ENCODE results near the gene GBP3.

The GBP3 gene, protein sequence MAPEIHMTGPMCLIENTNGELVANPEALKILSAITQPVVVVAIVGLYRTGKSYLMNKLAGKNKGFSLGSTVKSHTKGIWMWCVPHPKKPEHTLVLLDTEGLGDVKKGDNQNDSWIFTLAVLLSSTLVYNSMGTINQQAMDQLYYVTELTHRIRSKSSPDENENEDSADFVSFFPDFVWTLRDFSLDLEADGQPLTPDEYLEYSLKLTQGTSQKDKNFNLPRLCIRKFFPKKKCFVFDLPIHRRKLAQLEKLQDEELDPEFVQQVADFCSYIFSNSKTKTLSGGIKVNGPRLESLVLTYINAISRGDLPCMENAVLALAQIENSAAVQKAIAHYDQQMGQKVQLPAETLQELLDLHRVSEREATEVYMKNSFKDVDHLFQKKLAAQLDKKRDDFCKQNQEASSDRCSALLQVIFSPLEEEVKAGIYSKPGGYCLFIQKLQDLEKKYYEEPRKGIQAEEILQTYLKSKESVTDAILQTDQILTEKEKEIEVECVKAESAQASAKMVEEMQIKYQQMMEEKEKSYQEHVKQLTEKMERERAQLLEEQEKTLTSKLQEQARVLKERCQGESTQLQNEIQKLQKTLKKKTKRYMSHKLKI

DNA sequence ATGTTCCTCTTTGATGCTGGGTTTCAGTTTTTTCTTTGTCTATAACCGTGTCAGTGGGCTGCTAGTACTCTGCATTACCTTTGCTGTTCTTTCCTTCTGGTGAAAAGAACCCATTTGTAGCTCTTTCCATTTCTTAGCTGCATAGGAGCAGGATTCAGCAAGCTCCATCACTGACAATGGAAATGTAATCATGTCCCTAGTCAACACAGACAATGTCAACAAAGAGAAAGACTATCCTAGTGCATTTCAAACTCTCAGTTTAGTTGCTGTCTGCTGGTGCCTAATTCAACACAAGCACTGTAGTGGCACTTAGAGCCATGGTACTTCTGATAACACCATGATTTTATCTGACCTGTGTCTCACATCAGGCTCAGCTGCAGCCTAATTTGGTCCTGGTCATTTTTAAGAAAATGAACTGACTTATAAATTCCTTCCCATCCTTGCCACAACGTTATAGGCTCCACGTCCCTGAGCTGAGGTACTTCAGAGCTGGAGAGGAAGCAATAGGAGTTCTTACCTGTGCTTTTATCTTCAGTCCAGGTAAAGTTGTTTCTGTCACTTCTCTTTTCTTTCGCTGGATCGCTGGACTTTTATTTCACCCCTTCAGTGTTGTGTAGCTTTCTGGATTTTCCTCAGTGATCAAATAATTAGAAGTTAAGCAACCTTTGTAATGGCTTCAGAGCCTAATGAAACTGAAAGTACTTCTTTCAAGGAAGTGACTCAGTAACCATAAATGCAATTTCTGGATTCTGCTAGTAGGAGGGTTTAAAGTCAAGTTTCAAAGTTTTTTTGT is at the start of gene GBP3:
TSS of gene GBP3 (minus strand) at position 700 of the 793 bp plus-strand sequence. CDS start 2,145 bp downstream, outside the sequence.
- Histone ChIP-seq H3K4me1 (ENCODE audit: control insufficient read depth, insufficient read depth, low read length) (peaks cover 4% of the 10 kb centered on the region), H3K27me3 (ENCODE audit: control insufficient read depth, insufficient read depth, low read length) (no peaks in the 10 kb centered on the region), H3K4me3 (ENCODE audit: low read depth, low read length) (no peak within 1 kb of the TSS), H3K9ac (ENCODE audit: low read depth, low read length) (no peak within 1 kb of the TSS), H3K36me3 (ENCODE audit: control insufficient read depth, insufficient read depth, low read length) (no peaks in the 10 kb centered on the region), H3K9me3 (ENCODE audit: control insufficient read depth, insufficient read depth, low read length) (no peaks in the 10 kb centered on the region)

DNA sequence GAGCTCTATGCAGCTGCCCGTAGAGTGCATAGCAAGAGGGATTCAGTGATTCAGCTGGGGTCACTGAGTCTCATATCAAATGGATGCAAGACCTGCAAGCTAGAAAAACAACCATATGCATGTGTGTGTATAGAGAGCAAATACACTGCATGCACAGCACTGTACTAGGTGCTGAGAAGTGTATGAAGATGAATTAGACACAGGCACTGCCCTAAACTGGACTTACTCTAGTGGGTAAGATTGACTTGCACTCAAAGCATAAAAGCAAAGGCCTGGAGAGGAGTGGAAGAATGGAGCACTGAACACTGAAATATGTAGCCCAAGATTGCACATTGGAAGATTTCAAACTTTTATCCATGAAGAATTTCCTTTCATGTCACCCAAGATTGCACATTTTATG is 47.8 kb upstream of the GBP3 start:
- Histone ChIP-seq H3K9ac (ENCODE audit: low read depth, low read length) (no peak overlapping the region), H3K36me3 (ENCODE audit: control insufficient read depth, insufficient read depth, low read length) (no peaks in the 10 kb centered on the region), H3K4me3 (ENCODE audit: low read depth, low read length) (no peak overlapping the region)

DNA sequence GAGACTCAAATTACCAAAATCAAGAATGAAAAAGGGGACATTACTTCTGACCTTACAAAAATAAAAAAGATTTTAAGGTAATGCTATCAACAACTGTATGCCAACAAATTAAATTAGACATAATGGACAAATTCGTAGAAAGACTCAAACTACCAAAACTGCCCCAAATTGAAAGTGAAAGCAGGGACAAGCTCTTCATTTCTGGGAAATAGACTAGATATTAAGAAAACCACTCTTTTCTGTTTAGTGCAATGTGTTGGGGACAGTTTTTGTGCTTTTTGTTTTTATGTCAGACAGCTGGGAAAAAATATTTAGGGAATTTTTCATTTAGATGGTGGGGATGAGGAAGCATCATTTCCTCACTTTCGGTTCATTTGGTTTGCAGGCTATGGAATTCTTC is 47.3 kb upstream of the GBP3 start:
- H3K4me3 ChIP-seq (ENCODE audit: low read depth, low read length): no peak overlapping the region
- no peaks in the 10 kb centered on the region for H3K4me1 ChIP-seq (ENCODE audit: control insufficient read depth, insufficient read depth, low read length)
- H3K9me3 ChIP-seq (ENCODE audit: control insufficient read depth, insufficient read depth, low read length): no peaks in the 10 kb centered on the region
- H3K9ac ChIP-seq (ENCODE audit: low read depth, low read length): no peak overlapping the region
- H3K36me3 ChIP-seq (ENCODE audit: control insufficient read depth, insufficient read depth, low read length): no peaks in the 10 kb centered on the region
- no peaks in the 10 kb centered on the region for H3K27me3 ChIP-seq (ENCODE audit: control insufficient read depth, insufficient read depth, low read length)

More for the DNA sequence above, 47.8 kb upstream of the GBP3 start:
- Histone ChIP-seq H3K4me1 (ENCODE audit: control insufficient read depth, insufficient read depth, low read length) (no peaks in the 10 kb centered on the region), H3K9me3 (ENCODE audit: control insufficient read depth, insufficient read depth, low read length) (no peaks in the 10 kb centered on the region), H3K27me3 (ENCODE audit: control insufficient read depth, insufficient read depth, low read length) (no peaks in the 10 kb centered on the region)

DNA sequence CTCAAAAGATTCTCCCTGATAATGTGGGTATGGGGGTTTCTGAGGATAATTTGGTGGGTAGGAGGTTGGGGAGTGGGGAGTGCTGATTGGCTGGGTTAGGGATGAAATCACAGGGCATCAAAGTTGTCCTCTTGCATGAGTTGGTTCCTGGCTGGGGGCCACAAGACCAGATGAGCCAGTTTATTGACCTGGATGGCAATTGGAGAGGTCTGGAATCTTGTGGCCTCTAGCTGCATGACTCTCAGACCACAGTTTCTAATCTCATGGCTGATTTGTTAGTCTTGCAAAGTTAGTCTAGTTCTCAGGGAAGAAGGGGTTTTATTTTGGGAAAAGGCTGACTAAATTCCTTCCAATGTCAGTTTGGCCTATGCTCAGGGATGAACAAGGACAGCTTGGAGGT is 45.6 kb upstream of the GBP3 start:
- H3K4me3 ChIP-seq (ENCODE audit: low read depth, low read length): no peak overlapping the region
- no peaks in the 10 kb centered on the region for H3K4me1 ChIP-seq (ENCODE audit: control insufficient read depth, insufficient read depth, low read length)
- no peaks in the 10 kb centered on the region for H3K9me3 ChIP-seq (ENCODE audit: control insufficient read depth, insufficient read depth, low read length)
- no peaks in the 10 kb centered on the region for H3K36me3 ChIP-seq (ENCODE audit: control insufficient read depth, insufficient read depth, low read length)
- no peaks in the 10 kb centered on the region for H3K27me3 ChIP-seq (ENCODE audit: control insufficient read depth, insufficient read depth, low read length)
- H3K9ac ChIP-seq (ENCODE audit: low read depth, low read length): no peak overlapping the region

DNA sequence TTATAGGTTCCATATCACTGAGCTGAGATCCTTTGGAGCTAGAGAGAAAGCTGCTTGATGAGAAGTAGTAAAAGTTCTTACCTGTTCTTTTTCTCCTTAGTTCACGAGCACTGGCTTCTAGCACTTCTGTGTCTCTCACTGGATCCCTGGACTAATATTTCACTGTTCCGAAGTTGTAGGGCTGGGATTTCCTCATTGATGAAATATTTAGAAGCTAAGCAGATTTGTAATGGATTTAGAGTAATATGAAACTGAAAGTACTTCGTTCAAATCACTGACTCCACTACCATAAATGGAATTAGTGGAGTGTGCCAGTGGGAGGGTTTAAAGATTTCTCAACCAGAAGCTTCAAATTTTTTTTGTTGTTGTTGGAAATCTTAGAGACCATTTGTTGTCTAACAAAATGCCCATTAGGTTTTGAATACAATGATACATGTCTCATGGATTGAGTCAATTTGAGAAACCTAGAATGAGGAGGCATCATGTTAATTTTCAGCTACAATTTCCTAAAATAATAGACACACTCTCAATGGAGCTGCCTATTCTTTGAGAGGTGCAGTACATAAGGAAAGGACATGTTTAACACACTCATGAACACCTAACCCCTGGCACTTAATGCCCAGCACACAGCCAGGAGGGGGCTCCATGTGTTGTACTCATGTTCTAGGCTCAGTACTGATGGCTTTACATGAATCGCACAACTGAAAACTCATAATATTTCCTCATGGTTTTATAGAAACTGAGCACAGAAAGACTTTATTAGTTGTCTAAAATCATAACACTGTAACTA is 42.6 kb upstream of the GBP3 start, which contains the start of gene GBP1:
TSS of gene GBP1 (minus strand) at position 130 of the 790 bp plus-strand sequence. CDS start 1,974 bp downstream, outside the sequence.
- no peaks in the 10 kb centered on the region for H3K9me3 ChIP-seq (ENCODE audit: control insufficient read depth, insufficient read depth, low read length)
- no peak within 1 kb of the TSS for H3K4me3 ChIP-seq (ENCODE audit: low read depth, low read length)
- H3K4me1 ChIP-seq (ENCODE audit: control insufficient read depth, insufficient read depth, low read length): no peaks in the 10 kb centered on the region
- H3K9ac ChIP-seq (ENCODE audit: low read depth, low read length): no peak within 1 kb of the TSS
- no peaks in the 10 kb centered on the region for H3K36me3 ChIP-seq (ENCODE audit: control insufficient read depth, insufficient read depth, low read length)
- H3K27me3 ChIP-seq (ENCODE audit: control insufficient read depth, insufficient read depth, low read length): no peaks in the 10 kb centered on the region

DNA sequence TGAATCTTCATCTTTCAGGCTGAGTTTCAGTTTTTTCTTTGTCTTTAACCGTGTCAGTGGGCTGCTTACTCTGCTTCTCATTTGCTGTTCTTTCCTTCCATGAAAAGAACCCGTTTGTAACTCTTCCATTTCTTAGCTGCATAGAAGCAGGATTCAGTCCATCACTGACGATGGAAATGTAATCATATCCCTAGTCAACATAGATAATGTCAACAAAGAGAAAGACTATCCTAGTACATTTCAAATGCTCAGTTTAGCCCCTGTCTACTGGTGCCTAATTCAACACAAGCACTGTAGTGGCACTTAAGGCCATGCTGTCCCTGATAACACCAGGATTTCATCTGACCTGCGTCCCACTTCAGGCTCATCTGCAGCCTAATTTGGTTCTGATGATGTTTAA is 42.0 kb upstream of the GBP3 start:
- no peak overlapping the region for H3K9ac ChIP-seq (ENCODE audit: low read depth, low read length)
- H3K4me1 ChIP-seq (ENCODE audit: control insufficient read depth, insufficient read depth, low read length): no peaks in the 10 kb centered on the region
- no peaks in the 10 kb centered on the region for H3K27me3 ChIP-seq (ENCODE audit: control insufficient read depth, insufficient read depth, low read length)
- H3K4me3 ChIP-seq (ENCODE audit: low read depth, low read length): no peak overlapping the region
- no peaks in the 10 kb centered on the region for H3K36me3 ChIP-seq (ENCODE audit: control insufficient read depth, insufficient read depth, low read length)
- no peaks in the 10 kb centered on the region for H3K9me3 ChIP-seq (ENCODE audit: control insufficient read depth, insufficient read depth, low read length)

DNA sequence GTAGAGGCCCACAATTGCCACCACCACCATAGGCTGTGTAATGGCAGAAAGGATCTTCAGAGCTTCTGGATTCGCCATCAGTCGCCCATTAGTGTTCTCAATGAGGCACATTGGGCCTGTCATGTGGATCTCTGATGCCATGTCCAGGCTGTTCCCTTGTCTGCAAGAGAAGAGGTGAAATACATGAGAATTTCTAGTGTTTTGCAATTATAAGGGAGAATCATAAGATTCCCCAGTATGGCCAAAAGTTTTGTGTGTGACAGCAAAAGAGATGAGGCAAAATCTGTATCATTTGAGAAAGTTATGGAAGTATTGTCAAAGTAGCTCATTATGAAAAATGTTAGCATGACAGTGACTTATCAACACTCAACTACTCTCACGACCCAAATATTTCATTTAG is 40.4 kb upstream of the GBP3 start:
- no peaks in the 10 kb centered on the region for H3K9me3 ChIP-seq (ENCODE audit: control insufficient read depth, insufficient read depth, low read length)
- H3K9ac ChIP-seq (ENCODE audit: low read depth, low read length): no peak overlapping the region
- H3K27me3 ChIP-seq (ENCODE audit: control insufficient read depth, insufficient read depth, low read length): no peaks in the 10 kb centered on the region
- no peaks in the 10 kb centered on the region for H3K4me1 ChIP-seq (ENCODE audit: control insufficient read depth, insufficient read depth, low read length)
- no peak overlapping the region for H3K4me3 ChIP-seq (ENCODE audit: low read depth, low read length)
- H3K36me3 ChIP-seq (ENCODE audit: control insufficient read depth, insufficient read depth, low read length): no peaks in the 10 kb centered on the region

DNA sequence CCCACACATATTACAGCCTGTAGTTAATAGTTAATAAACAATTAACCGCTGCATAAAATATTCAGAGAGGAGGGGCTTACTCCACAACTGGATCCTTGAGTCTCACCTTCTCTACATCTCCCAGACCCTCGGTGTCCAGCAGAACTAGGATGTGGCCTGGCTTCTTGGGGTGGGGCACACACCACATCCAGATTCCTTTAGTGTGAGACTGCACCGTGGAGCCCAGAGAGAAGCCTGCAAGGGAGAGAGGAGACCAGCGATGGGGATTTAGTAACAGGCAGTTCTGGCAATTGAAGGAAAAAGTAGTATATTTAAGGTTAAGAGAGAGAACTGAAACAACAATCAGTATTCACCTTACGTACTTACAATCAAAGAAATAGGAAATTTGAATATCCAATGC is 37.4 kb upstream of the GBP3 start:
- no peak overlapping the region for H3K4me3 ChIP-seq (ENCODE audit: low read depth, low read length)
- H3K9me3 ChIP-seq (ENCODE audit: control insufficient read depth, insufficient read depth, low read length): no peaks in the 10 kb centered on the region
- H3K36me3 ChIP-seq (ENCODE audit: control insufficient read depth, insufficient read depth, low read length): no peaks in the 10 kb centered on the region
- no peaks in the 10 kb centered on the region for H3K4me1 ChIP-seq (ENCODE audit: control insufficient read depth, insufficient read depth, low read length)
- H3K27me3 ChIP-seq (ENCODE audit: control insufficient read depth, insufficient read depth, low read length): no peaks in the 10 kb centered on the region
- no peak overlapping the region for H3K9ac ChIP-seq (ENCODE audit: low read depth, low read length)

DNA sequence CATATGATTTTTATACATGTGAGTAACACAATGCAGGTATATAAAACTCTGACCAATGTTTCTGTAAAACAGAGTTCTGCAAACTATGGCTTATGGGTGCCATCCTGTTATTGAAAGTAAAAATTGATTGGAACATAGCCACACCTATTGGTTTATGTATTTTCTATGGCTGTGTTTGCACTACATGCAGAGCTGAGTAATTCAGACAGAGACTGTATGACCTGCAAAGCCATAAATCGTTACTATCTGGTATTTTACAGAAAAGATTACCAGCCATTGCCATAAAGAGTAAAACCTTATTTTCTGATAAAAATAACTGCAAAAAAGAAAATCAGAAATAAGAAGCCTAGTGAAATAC is 29.3 kb upstream of the GBP3 start:
- H3K9me3 ChIP-seq (ENCODE audit: control insufficient read depth, insufficient read depth, low read length): no peaks in the 10 kb centered on the region
- H3K27me3 ChIP-seq (ENCODE audit: control insufficient read depth, insufficient read depth, low read length): no peaks in the 10 kb centered on the region
- no peak overlapping the region for H3K4me3 ChIP-seq (ENCODE audit: low read depth, low read length)
- H3K9ac ChIP-seq (ENCODE audit: low read depth, low read length): no peak overlapping the region
- no peaks in the 10 kb centered on the region for H3K4me1 ChIP-seq (ENCODE audit: control insufficient read depth, insufficient read depth, low read length)
- no peaks in the 10 kb centered on the region for H3K36me3 ChIP-seq (ENCODE audit: control insufficient read depth, insufficient read depth, low read length)

DNA sequence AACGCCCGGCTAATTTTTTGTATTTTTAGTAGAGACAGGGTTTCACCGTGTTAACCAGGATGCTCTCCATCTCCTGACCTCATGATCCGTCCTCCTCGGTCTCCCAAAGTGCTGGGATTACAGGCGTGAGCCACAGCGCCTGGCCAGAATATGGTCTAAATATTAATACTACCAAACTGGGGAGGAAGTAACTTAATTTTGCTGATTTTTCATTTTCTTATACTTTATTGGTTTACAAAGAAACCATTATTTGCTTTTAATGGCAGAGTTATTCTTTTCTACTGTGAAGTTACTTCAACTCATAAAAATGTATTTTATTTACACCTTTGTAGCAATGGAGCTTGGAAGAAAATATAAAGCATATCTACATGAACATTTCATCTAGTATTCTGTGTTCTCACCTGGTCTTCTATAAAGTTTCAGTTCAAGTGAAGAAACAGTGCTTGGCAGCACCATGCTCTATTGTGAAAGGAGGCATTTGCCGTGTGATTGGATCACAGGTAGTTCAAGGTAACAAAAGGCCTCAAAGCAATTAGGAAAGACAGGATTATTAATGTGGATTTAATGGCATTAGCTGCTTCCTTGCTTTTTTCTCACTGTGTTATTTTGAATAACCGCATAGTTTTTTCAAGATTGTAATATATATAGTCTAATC is 28.8 kb upstream of the GBP3 start:
- Histone ChIP-seq H3K9ac (ENCODE audit: low read depth, low read length) (no peak overlapping the region), H3K27me3 (ENCODE audit: control insufficient read depth, insufficient read depth, low read length) (no peaks in the 10 kb centered on the region), H3K4me3 (ENCODE audit: low read depth, low read length) (no peak overlapping the region), H3K36me3 (ENCODE audit: control insufficient read depth, insufficient read depth, low read length) (no peaks in the 10 kb centered on the region), H3K9me3 (ENCODE audit: control insufficient read depth, insufficient read depth, low read length) (no peaks in the 10 kb centered on the region), H3K4me1 (ENCODE audit: control insufficient read depth, insufficient read depth, low read length) (no peaks in the 10 kb centered on the region)

DNA sequence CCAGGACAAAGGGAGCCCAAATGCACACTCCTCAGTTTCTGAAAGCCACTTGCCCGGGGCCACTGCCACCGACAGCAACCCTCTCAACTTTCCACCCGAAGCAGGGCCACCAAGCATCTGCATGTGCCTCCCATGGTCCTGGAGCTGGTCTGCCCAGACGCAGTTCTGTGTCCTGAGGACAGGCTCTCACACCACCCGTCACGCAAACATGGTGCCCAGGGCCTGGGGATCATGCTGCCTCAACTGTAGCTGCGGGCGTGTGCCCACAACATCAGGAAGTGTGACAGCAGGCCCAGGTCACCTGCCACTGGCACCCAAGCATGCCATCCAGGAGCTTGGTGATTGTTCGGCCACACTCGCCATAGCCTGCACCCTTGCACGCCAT is 28.0 kb upstream of the GBP3 start:
- Histone ChIP-seq H3K4me1 (ENCODE audit: control insufficient read depth, insufficient read depth, low read length) (no peaks in the 10 kb centered on the region), H3K9me3 (ENCODE audit: control insufficient read depth, insufficient read depth, low read length) (no peaks in the 10 kb centered on the region), H3K9ac (ENCODE audit: low read depth, low read length) (no peak overlapping the region), H3K36me3 (ENCODE audit: control insufficient read depth, insufficient read depth, low read length) (no peaks in the 10 kb centered on the region), H3K4me3 (ENCODE audit: low read depth, low read length) (no peak overlapping the region), H3K27me3 (ENCODE audit: control insufficient read depth, insufficient read depth, low read length) (no peaks in the 10 kb centered on the region)
